ENCODE results near the gene C5orf63. TPM values are rescaled to one million over a fixed set of nuclear protein-coding genes. Genes with fewer than 3 reads are reported as not detected.
"Not testable (repeated sequence)": the region's sequence is repeated elsewhere in the genome, so short reads cannot be mapped to it uniquely, and the experiment has no call there.

The C5orf63 gene
- total RNA-seq = 10 to 100 TPM in 1 of 8 experiments, 1 to 10 TPM in 5, under 1 TPM in 2; 0.11 to 11.3 (median 1.9) TPM

DNA sequence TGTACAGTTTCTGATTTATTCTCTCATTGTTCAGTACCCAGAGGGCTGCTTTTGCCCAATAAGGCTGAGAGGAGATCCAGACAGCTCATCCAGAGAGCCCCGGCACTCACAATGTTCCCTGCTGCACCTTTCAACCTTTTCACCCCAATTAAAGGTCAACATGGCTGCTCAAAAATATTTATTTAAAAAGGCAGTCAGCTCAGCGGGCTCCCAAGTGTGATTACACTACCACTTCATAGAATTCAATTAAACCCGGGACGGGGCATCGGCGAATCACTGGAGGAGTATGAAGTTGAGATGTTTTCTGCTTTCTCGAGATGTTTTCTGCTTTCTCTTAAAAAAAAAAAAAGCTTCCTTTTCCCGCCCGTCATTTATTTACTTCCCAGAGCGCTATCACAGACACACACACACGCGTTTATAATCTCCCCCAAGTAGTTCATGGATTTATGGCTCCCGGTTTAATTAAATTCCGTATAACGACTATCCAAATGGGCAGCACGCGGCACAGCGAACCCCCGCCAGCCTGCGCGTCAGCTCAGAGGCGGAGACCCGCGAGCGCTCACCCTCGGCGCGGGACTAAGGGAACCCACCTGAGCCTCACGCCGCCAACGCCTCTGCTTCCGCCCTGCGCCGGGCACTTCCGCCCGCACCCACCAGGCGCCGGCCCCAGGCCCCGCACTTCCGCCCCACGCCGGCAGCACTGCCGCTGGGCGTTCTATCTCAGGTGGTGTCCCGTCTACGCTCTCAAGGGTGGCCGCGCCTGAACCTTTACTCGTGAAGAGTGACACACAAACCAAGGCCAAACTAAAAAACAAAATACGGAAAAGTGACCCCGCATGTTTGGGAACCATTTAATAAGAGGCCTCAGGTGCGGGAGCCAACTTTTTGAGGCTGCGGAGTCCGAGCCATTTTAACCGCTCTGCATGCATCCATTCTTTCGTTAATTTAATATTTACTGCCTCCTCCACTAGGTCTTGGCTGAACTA, at the start of gene C5orf63:
Gene C5orf63 (minus strand): TSS at position 642 of the 986 bp plus-strand sequence. CDS start 14,507 bp downstream, outside the sequence.
- H3K27ac ChIP-seq = no peak within 1 kb of the TSS
- in situ Hi-C loops (cut with MboI; ENCODE audit: low pct_unique_long_range_greater_than_20kb in 2 of 9, low sequenced_read_pairs in 9 of 9, unreplicated experiment in 9 of 9) = no loop called here
- H3K4me1 ChIP-seq (replicated peaks in 1 of 2) = peaks cover 5 to 35% of the 10 kb centered on the region in 2 donors
- peak within 1 kb of the TSS in 1 of 5 donors; percentile 18 for H3K4me3 ChIP-seq
- ATAC-seq (replicated peaks in 6 of 8) = peak in 5 of 8 experiments; percentile 62 to 98 (median 75)
- WGBS, 10 experiments = 0 to 100% (median 59%) methylated on average over 4 to 40 of the region's 56 CpGs; no CpG with 5 or more reads in 1 of the 10 experiments

DNA sequence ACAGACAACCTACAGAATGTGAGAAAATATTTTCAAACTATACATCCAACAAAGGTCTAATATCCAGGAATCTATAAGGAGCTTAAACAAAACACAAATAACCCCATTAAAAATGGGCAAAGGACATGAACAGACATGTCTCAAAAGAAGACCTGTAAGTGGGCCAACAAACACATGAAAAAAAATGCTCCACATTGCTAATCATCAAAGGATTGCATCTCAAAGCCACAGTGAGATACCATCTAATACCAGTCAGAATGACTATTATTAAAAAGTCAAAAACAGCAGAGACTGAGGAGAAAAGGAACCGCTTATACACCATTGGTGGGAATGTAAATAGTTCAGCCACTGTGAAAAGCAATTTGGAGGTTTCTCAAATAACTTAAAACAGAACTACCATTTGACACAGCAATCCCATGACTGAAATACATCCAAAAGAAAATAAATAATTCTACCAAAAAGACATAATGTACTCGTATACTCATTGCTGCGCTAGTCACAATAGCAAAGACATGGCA, 39.1 kb upstream of the C5orf63 start:
- in situ Hi-C loops (cut with MboI; ENCODE audit: low pct_unique_long_range_greater_than_20kb in 2 of 9, low sequenced_read_pairs in 9 of 9, unreplicated experiment in 9 of 9) = no loop called here
- WGBS, 10 experiments = 74 to 100% (median 89%) methylated on average over 1 to 3 of the region's 3 CpGs; no CpG with 5 or more reads in 3 of the 10 experiments

DNA sequence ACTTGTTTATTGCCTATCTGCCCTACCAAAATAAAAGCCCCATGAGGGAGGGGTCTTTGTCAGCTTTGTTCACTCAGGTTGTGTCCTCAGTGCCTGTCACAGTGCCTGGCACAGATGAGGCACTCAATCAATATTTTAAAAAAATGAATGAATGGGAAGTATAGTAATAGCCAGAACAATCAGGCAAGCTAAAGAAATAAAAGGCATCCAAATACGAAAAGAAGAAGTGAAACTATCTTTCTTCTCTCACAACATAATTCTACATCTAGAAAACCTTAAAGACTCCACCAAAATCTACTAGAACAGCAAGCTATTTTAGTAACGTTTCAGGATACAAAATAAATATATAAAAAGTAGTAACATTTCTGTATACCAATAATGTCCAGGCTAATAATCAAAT, 37.8 kb upstream of the C5orf63 start:
- Histone ChIP-seq H3K4me1 (replicated peaks in 1 of 2) (no peaks in the 10 kb centered on the region), H3K27ac (no peak overlapping the region), H3K4me3 (no peak overlapping the region)
- in situ Hi-C loops (cut with MboI; ENCODE audit: low pct_unique_long_range_greater_than_20kb in 2 of 9, low sequenced_read_pairs in 9 of 9, unreplicated experiment in 9 of 9) = no loop called here
- no peak for ATAC-seq (replicated peaks in 6 of 8)
- WGBS, 10 experiments = 17 to 100% (median 52%) methylated on average over 1 to 2 of the region's 2 CpGs; no CpG with 5 or more reads in 1 of the 10 experiments

More for the DNA sequence above, 39.1 kb upstream of the C5orf63 start:
- ATAC-seq (replicated peaks in 6 of 8) = no peak
- H3K4me3 ChIP-seq = no peak overlapping the region
- no peak overlapping the region for H3K27ac ChIP-seq
- H3K4me1 ChIP-seq (replicated peaks in 1 of 2) = no peaks in the 10 kb centered on the region

DNA sequence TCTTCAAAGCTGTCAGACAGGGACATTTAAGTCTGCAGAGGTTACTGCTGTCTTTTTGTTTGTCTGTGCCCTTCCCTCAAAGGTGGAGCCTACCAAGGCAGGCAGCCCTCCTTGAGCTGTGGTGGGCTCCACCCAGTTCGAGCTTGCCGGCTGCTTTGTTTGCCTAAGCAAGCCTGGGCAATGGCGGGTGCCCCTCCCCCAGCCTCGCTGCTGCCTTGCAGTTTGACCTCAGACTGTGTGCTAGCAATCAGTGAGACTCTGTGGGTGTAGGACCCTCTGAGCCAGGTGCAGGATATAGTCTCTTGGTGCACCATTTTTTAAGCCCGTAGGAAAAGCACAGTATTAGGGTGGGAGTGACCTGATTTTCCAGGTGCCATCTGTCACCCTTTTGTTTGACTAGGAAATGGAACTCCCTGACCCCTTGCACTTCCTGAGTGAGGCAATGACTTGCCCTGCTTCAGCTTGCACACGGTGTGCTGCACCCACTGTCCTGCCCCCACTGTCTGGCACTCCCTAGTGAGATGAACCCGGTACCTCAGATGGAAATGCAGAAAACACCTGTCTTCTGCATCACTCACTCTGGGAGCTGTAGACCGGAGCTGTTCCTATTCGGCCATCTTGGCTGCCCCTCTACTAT, 35.4 kb upstream of the C5orf63 start:
- H3K4me1 ChIP-seq (replicated peaks in 1 of 2); in situ Hi-C loops (cut with MboI; ENCODE audit: low pct_unique_long_range_greater_than_20kb in 2 of 9, low sequenced_read_pairs in 9 of 9, unreplicated experiment in 9 of 9); H3K27ac ChIP-seq; H3K4me3 ChIP-seq; ATAC-seq (replicated peaks in 6 of 8): not testable (repeated sequence)
- 20 to 100% (median 70%) methylated on average over 1 to 7 of the region's 9 CpGs for WGBS, 10 experiments

DNA sequence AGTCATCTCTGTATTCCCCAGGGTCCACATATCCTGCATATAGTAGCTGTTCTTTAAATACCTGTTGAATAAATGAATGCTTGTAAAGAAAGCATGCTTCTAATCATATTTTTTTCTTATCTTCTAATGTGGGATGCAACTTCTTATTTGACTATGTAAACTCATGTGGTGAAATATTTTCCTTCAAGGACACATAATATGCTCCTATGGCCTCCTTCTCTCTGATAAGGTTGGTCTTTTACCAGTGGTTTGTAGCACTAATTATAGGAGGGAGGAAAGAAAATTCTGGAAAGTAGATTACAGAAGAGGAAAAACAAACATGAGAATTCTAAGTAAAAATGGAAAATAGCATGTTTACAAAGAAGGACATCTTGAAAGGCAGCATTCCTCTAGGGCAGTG, 28.6 kb upstream of the C5orf63 start:
- no peak overlapping the region for H3K27ac ChIP-seq
- peaks cover 3 to 4% of the 10 kb centered on the region in 2 donors for H3K4me1 ChIP-seq (replicated peaks in 1 of 2)
- no peak for ATAC-seq (replicated peaks in 6 of 8)
- in situ Hi-C loops (cut with MboI; ENCODE audit: low pct_unique_long_range_greater_than_20kb in 2 of 9, low sequenced_read_pairs in 9 of 9, unreplicated experiment in 9 of 9) = no loop called here
- H3K4me3 ChIP-seq = no peak overlapping the region

DNA sequence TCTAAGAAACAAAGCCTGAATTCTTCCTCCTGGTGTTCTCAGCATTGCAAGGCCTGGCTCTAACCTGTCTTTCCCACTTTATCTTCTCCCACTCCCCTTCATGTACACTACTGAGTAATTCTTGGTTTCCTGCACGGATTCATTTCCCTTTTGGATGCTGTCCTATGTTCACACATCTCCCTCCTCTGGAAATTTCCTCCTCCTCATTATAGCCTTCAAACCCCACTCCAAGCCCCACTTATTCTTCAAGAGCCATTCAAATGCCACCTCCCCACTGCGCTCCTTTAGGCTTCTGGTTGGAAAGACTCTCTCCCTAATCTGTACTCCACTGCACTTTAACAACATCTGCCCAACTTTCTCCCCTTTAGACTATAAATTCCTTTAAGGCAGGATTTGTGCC, 28.2 kb upstream of the C5orf63 start:
- WGBS, 10 experiments = 50 to 90% (median 80%) methylated on average over 1 to 2 of the region's 2 CpGs; no CpG with 5 or more reads in 4 of the 10 experiments
- Histone ChIP-seq H3K27ac (no peak overlapping the region), H3K4me3 (no peak overlapping the region), H3K4me1 (replicated peaks in 1 of 2) (peaks cover 3 to 4% of the 10 kb centered on the region in 2 donors)
- ATAC-seq (replicated peaks in 6 of 8) = no peak
- in situ Hi-C loops (cut with MboI; ENCODE audit: low pct_unique_long_range_greater_than_20kb in 2 of 9, low sequenced_read_pairs in 9 of 9, unreplicated experiment in 9 of 9) = no loop called here

DNA sequence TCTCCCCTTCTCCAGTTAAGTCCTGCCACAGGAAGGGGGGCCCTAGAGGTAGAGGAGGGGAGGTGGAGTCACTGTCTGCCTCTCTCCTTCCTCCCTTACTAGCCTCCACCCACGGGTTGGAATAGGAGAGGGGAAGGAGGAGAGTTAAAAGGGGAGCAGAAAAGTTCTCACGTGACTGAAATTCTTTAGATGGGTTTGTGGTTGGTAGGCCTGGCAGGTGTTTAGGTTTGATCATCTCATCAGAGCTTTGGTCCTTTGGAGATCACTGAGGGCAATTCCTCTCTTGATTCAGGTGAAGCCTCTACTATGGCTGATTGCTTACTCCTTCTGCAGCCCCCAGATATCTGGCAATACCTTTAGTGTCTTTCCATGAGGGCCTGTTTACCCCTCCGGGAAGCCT, 24.9 kb upstream of the C5orf63 start:
- H3K27ac ChIP-seq = no peak overlapping the region
- H3K4me3 ChIP-seq = no peak overlapping the region
- H3K4me1 ChIP-seq (replicated peaks in 1 of 2) = peaks cover 7 to 9% of the 10 kb centered on the region in 2 donors
- in situ Hi-C loops (cut with MboI; ENCODE audit: low pct_unique_long_range_greater_than_20kb in 2 of 9, low sequenced_read_pairs in 9 of 9, unreplicated experiment in 9 of 9) = no loop called here
- ATAC-seq (replicated peaks in 6 of 8) = no peak
- 0 to 71% (median 0%) methylated on average over 1 to 2 of the region's 3 CpGs; no CpG with 5 or more reads in 2 of the 10 experiments for WGBS, 10 experiments

DNA sequence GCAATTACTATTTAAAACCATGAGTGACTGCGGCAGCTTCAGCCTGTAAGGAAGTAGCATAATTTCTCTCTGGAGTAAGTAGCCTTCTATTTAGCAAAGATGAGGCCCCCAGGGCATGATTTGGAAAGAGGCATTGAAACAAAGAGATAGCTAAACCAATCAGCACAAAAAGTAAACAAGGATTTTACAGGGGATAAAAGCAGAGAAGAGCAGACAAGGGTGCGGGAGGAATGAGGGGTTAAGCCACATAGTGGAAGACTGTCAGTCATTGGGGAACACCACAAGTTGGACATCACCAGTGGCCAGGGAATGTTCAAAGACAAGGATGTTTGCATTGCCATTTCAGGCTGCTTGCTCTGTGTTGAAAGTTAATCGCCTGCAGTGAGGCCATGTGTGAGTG, 24.0 kb upstream of the C5orf63 start:
- peak in 1 of 8 experiments; percentile 53 for ATAC-seq (replicated peaks in 6 of 8)
- Histone ChIP-seq H3K4me3 (no peak overlapping the region), H3K27ac (no peak overlapping the region), H3K4me1 (replicated peaks in 1 of 2) (peaks cover 7 to 9% of the 10 kb centered on the region in 2 donors)
- 41 to 92% (median 80%) methylated on average over 1 to 3 of the region's 3 CpGs for WGBS, 10 experiments
- in situ Hi-C loops (cut with MboI; ENCODE audit: low pct_unique_long_range_greater_than_20kb in 2 of 9, low sequenced_read_pairs in 9 of 9, unreplicated experiment in 9 of 9) = no loop called here

DNA sequence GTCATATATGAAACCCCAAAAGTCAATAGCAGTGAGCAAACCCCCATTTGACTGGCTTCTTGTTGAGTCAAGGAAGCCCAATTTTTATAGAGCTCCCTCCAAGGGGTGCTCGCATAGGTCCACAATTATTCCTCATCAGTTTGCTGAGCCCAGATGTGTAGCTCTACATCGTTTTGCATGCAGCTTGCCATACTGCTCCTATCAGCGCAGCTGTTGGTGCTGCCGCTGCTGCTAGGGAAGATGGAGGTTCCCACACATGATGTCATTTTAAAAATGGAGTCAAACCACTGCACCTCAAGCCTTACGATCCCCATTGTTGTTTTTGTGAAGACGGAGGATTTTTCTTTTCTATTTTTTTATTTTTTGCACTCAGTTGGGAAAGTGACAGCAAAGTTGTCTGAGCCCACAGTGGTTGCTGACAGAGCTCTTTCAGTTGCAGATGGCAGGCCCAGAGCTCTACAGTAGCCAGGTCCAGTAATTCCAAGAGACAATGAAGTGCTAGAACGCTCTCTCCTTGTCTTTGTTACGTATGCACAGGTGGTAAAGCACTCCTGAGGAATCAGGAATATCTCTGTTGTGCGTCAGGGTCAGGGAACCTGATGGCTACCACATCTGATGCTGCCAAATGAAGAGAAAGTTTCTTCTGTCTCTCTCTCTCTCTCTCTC, 23.2 kb upstream of the C5orf63 start:
- Histone ChIP-seq H3K27ac (no peak overlapping the region), H3K4me1 (replicated peaks in 1 of 2) (peaks cover 7 to 12% of the 10 kb centered on the region in 2 donors), H3K4me3 (no peak overlapping the region)
- in situ Hi-C loops (cut with MboI; ENCODE audit: low pct_unique_long_range_greater_than_20kb in 2 of 9, low sequenced_read_pairs in 9 of 9, unreplicated experiment in 9 of 9) = no loop called here
- no peak for ATAC-seq (replicated peaks in 6 of 8)
- 26 to 95% (median 76%) methylated on average over 1 to 6 of the region's 9 CpGs; no CpG with 5 or more reads in 1 of the 10 experiments for WGBS, 10 experiments

DNA sequence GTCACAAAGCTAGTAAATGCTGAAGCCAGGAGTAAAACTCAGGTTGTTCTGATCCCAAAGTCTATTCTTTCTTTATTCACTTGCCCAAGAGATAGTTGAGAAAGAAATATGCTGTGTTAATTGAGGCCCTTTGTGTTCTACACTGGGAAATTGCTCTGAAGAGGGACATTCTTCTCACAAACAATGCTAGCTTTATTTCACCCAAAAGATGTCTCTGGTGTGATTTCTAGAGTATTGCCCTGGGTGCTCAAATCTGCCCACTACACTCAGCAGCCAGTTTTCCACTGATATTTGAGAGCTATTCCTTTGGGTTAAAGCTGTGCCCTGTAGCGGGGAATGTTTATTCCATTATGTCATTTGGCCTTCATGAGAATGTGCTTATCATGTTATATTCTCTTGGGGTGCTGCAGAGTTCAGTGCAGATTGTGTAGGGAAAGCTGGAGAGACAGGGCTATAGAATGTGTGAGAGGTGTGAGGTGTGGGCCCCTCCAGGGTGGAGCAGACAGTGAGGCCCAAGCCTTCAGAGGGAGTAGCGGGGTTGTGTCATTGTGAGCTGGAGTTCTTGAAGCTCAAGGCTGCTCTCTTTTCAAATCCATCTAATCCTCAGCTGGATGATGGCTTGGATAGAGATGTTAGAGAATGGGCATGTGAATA, 21.0 kb upstream of the C5orf63 start:
- no peak overlapping the region for H3K27ac ChIP-seq
- H3K4me1 ChIP-seq (replicated peaks in 1 of 2) = peaks cover 18% of the 10 kb centered on the region in 2 donors
- peak in 2 of 8 experiments; percentile 14 to 16 for ATAC-seq (replicated peaks in 6 of 8)
- in situ Hi-C loops (cut with MboI; ENCODE audit: low pct_unique_long_range_greater_than_20kb in 2 of 9, low sequenced_read_pairs in 9 of 9, unreplicated experiment in 9 of 9) = no loop called here
- no peak overlapping the region for H3K4me3 ChIP-seq
- WGBS, 10 experiments = 100% methylated on average over 1 of the region's 2 CpGs; no CpG with 5 or more reads in 6 of the 10 experiments

DNA sequence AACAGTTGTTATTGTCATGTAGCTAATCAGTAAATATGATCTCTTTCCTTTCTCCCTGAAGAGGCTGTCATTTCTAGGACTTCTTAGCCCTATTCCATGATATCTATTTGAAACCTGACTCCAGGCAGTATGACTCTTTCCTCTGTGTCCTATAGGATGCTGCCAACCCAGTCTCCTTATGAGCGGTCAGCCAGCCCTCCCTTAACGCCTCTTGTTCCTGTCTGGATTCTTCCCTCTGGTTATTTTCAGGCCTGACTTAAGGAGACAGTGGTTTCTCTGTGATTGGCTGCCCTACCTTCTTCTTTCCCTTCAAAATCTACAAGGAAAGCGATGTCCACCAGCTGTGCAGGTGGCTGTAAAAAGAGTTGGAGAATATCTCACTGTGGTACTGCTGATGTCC, 19.4 kb upstream of the C5orf63 start:
- 17 to 100% (median 80%) methylated on average over 1 to 3 of the region's 3 CpGs; no CpG with 5 or more reads in 3 of the 10 experiments for WGBS, 10 experiments
- Histone ChIP-seq H3K4me3 (no peak overlapping the region), H3K27ac (no peak overlapping the region), H3K4me1 (replicated peaks in 1 of 2) (peaks cover 18% of the 10 kb centered on the region in 2 donors)
- in situ Hi-C loops (cut with MboI; ENCODE audit: low pct_unique_long_range_greater_than_20kb in 2 of 9, low sequenced_read_pairs in 9 of 9, unreplicated experiment in 9 of 9) = no loop called here
- ATAC-seq (replicated peaks in 6 of 8) = peak in 3 of 8 experiments; percentile 51 to 94 (median 77)

DNA sequence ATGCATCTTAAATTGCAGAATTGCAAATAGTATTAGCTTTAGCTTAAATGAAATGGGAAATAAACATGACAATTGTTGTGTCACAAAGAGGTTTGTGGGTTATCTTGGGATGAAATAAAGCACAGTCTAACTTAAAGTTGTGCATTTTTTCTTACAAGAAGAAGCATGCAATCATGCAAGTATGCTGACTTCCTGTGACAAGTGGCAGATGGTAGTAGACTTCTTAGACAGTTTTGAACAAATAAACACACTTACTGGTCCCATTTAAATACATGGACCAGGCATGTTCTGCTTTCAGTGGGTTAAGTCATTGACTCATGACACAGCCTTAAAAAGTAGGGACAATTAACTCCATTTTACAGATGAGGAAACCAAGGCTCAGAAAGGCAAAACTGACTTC, 15.9 kb upstream of the C5orf63 start:
- Histone ChIP-seq H3K4me1 (replicated peaks in 1 of 2) (peaks cover 31 to 37% of the 10 kb centered on the region in 2 donors), H3K4me3 (no peak overlapping the region), H3K27ac (no peak overlapping the region)
- in situ Hi-C loops (cut with MboI; ENCODE audit: low pct_unique_long_range_greater_than_20kb in 2 of 9, low sequenced_read_pairs in 9 of 9, unreplicated experiment in 9 of 9) = no loop called here
- ATAC-seq (replicated peaks in 6 of 8) = no peak

All from motor neuron (in vitro differentiated cells).